Smooth muscle cell of the coronary artery (primary cell): ENCODE data around the gene PDSS1. TPM values are rescaled to one million over a fixed set of nuclear protein-coding genes. Genes with fewer than 3 reads are reported as not detected.

Source experiments
- total RNA-seq: library from RNA; depleted of rRNA; stranded (reverse); fragments of >200 nt; gene quantifications from 2 replicates; pipeline ENCODE4 v1.2.3, GENCODE V29; 2014; ENCODE audit warnings: low replicate concordance

Gene PDSS1, protein sequence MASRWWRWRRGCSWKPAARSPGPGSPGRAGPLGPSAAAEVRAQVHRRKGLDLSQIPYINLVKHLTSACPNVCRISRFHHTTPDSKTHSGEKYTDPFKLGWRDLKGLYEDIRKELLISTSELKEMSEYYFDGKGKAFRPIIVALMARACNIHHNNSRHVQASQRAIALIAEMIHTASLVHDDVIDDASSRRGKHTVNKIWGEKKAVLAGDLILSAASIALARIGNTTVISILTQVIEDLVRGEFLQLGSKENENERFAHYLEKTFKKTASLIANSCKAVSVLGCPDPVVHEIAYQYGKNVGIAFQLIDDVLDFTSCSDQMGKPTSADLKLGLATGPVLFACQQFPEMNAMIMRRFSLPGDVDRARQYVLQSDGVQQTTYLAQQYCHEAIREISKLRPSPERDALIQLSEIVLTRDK
- total RNA-seq, result 4.0 and 4.7 TPM in 2 replicates

DNA sequence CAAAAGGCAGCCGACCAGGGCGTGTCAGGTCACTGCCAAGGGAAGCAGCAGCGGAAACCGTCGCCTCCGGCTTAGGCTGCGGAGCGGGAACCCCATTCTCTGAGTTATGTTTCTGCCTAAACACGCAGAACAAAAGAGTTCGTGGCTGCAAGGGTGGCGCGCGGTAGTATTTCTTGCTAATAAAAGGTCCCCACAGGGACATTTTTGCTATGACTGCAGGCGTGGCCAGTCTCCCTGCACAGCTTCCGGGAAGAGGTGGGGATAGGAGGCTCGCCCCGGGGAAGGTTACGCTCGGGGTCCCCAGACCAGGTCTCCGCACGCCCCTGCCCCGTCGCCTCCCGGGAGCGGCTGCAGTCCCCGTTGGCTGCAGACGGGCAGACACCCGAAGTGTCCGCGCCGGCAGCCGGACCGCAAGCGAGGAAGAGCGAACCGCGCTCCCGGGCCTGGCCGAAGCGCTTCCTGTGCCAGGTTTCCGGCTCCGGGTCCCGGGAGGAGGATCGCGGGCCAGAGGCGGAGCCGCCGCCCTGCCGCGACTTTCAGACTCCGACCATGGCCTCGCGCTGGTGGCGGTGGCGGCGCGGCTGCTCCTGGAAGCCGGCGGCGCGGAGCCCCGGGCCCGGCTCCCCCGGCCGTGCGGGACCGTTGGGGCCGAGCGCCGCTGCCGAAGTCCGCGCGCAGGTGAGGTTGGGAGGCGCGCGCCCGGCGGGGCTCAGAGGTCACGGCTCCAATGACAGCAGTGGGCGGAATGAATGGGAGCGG, at the start of gene PDSS1:
Gene PDSS1 (plus strand): TSS at position 539 of the 759 bp plus-strand sequence. CDS start 11 bp downstream, at position 550.

Other genes starting within 250 kb of the PDSS1 start
- 19.8 and 21.7 TPM in 2 replicates for gene ABI1, start 163.3 kb downstream of the PDSS1 start, total RNA-seq